Measurements from ENCODE around the gene SPAG8. TPM values are rescaled to one million over a fixed set of nuclear protein-coding genes. Genes with fewer than 3 reads are reported as not detected.

Gene SPAG8
- total RNA-seq, 2 donors from 2014 or later = 0.68 to 9.2 TPM

DNA sequence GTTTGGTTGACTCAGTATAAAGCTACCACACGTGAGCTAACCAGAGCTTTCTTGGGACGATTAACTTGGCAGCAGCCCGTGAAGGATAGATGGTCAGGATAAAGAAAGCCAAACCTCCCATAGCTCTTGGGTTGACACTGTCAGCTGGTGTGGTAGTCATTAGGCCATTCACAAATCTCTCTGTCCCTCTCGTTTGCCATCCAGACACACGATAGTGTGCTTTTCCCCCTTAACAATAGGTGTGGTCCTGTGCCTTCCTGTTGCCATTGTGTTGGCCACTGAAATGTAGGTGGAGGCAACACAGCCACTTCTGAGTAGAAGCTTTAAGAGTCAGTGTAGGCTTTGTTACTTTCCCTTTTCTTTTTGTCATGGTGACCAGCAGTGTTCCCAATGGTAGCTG is 46.4 kb upstream of the SPAG8 start:
- intact Hi-C loops (cut with DNase I) = no loop called here
- 61% methylated on average over 5 of the region's 5 CpGs for WGBS
- no peaks in the 10 kb centered on the region for H3K27me3 ChIP-seq (replicated peaks; ENCODE audit: insufficient read depth)
- H3K4me3 ChIP-seq = no peak overlapping the region
- H3K9me3 ChIP-seq = no peaks in the 10 kb centered on the region
- no peak for DNase-seq (ENCODE audit: low spot score)
- TF ChIP-seq, protein P1, sequence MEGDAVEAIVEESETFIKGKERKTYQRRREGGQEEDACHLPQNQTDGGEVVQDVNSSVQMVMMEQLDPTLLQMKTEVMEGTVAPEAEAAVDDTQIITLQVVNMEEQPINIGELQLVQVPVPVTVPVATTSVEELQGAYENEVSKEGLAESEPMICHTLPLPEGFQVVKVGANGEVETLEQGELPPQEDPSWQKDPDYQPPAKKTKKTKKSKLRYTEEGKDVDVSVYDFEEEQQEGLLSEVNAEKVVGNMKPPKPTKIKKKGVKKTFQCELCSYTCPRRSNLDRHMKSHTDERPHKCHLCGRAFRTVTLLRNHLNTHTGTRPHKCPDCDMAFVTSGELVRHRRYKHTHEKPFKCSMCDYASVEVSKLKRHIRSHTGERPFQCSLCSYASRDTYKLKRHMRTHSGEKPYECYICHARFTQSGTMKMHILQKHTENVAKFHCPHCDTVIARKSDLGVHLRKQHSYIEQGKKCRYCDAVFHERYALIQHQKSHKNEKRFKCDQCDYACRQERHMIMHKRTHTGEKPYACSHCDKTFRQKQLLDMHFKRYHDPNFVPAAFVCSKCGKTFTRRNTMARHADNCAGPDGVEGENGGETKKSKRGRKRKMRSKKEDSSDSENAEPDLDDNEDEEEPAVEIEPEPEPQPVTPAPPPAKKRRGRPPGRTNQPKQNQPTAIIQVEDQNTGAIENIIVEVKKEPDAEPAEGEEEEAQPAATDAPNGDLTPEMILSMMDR (IDR thresholded peaks at IDR 0.05) = no peak
- TF ChIP-seq POLR2AphosphoS5 (IDR thresholded peaks at IDR 0.05) = no peak
- H3K27ac ChIP-seq = no peak overlapping the region
- H3K4me1 ChIP-seq (replicated peaks) = no peaks in the 10 kb centered on the region
- H3K36me3 ChIP-seq = no peaks in the 10 kb centered on the region

DNA sequence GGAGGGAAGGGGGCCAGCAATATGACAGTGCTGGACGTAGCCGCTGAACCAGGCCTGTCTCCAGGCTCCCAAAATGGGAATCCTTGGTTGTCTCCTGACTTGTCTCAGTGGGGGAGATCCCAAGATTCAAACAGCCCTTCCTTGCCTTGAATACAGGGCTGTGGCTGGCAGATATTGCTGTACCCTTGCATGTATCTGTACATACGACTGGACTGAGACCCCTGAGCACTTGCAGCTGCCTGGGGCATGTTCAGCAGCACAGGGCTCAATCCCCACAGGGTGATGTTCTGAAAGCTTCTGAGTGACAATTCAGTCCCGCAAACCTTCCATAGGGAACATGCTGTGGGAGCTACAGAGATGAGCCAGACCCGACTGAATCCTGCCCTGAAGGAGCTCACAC is 44.8 kb upstream of the SPAG8 start:
- no peak overlapping the region for H3K27ac ChIP-seq
- H3K36me3 ChIP-seq = no peaks in the 10 kb centered on the region
- no peaks in the 10 kb centered on the region for H3K27me3 ChIP-seq (replicated peaks; ENCODE audit: insufficient read depth)
- WGBS = 81% methylated on average over 5 of the region's 5 CpGs
- intact Hi-C loops (cut with DNase I) = no loop called here
- no peaks in the 10 kb centered on the region for H3K4me1 ChIP-seq (replicated peaks)
- no peaks in the 10 kb centered on the region for H3K9me3 ChIP-seq
- TF ChIP-seq, protein P1 (IDR thresholded peaks at IDR 0.05) = no peak
- TF ChIP-seq POLR2AphosphoS5 (IDR thresholded peaks at IDR 0.05) (no peak), POLR2A (IDR thresholded peaks at IDR 0.05) (no peak)
- H3K4me3 ChIP-seq = no peak overlapping the region
- peak; percentile 1 for DNase-seq (ENCODE audit: low spot score)

DNA sequence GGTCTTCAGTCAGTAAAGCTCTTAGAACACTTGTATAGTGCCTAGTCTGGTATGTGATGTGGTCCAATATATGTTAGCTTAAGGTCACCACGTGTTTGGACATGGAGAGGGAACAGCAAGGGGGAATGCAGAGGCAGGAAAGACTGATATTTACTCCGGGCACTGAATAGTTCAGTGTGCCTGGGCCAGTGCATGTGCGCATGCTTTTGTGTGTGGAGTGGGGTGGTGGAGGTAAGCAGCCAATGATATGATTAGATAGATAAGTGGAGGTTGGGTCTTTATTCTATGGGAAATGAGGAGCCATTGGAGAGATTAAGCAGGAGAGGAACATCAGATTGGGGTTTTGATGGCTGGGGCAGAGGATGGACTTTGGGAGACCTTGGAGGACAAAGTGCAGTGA is 44.1 kb upstream of the SPAG8 start:
- no peak for DNase-seq (ENCODE audit: low spot score)
- intact Hi-C loops (cut with DNase I) = no loop called here
- Histone ChIP-seq H3K27ac (no peak overlapping the region), H3K27me3 (replicated peaks; ENCODE audit: insufficient read depth) (no peaks in the 10 kb centered on the region), H3K9me3 (no peaks in the 10 kb centered on the region), H3K36me3 (no peaks in the 10 kb centered on the region), H3K4me3 (no peak overlapping the region), H3K4me1 (replicated peaks) (no peaks in the 10 kb centered on the region)
- TF ChIP-seq POLR2A (IDR thresholded peaks at IDR 0.05) = no peak
- no peak for TF ChIP-seq POLR2AphosphoS5 (IDR thresholded peaks at IDR 0.05)
- TF ChIP-seq, protein P1 (IDR thresholded peaks at IDR 0.05) = no peak
- 74% methylated on average over 3 of the region's 3 CpGs for WGBS

DNA sequence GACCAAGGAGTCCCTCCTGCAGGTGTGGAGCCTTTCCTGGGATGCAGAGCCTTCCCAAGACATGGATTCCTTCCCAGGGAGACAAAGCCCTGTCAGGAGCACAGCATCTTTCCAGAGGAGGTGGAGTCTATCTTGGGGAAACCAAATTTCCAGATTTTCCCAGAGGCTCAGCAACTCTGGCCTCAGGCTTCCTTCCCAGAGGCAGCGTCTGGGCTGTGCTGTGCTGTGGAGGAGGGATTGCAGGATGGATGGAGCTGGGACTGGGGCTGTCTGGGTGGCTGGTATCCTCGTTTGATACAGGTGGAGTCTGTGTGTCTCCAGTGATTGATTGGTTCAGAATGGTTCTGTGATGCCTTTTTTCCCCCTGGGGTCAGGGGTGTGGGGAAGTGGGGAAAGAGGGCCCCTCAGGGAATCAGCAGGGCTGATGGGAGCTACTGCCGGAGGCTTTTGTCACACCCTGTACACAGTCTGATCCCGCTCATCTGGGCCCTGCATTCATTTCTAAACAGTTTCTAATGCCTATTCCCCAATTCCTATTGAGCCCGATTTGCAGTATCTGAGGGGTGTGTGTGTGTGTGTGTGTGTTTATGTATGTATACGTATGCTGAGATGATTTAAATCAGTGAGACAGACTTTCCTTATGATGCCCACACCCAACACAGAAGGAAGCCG is 42.2 kb upstream of the SPAG8 start:
- Histone ChIP-seq H3K4me1 (replicated peaks) (no peaks in the 10 kb centered on the region), H3K9me3 (no peaks in the 10 kb centered on the region), H3K27me3 (replicated peaks; ENCODE audit: insufficient read depth) (no peaks in the 10 kb centered on the region), H3K27ac (no peak overlapping the region), H3K36me3 (no peaks in the 10 kb centered on the region), H3K4me3 (no peak overlapping the region)
- TF ChIP-seq POLR2A (IDR thresholded peaks at IDR 0.05) (no peak), POLR2AphosphoS5 (IDR thresholded peaks at IDR 0.05) (no peak)
- 83% methylated on average over 7 of the region's 7 CpGs for WGBS
- intact Hi-C loops (cut with DNase I) = no loop called here
- DNase-seq (ENCODE audit: low spot score) = no peak

DNA sequence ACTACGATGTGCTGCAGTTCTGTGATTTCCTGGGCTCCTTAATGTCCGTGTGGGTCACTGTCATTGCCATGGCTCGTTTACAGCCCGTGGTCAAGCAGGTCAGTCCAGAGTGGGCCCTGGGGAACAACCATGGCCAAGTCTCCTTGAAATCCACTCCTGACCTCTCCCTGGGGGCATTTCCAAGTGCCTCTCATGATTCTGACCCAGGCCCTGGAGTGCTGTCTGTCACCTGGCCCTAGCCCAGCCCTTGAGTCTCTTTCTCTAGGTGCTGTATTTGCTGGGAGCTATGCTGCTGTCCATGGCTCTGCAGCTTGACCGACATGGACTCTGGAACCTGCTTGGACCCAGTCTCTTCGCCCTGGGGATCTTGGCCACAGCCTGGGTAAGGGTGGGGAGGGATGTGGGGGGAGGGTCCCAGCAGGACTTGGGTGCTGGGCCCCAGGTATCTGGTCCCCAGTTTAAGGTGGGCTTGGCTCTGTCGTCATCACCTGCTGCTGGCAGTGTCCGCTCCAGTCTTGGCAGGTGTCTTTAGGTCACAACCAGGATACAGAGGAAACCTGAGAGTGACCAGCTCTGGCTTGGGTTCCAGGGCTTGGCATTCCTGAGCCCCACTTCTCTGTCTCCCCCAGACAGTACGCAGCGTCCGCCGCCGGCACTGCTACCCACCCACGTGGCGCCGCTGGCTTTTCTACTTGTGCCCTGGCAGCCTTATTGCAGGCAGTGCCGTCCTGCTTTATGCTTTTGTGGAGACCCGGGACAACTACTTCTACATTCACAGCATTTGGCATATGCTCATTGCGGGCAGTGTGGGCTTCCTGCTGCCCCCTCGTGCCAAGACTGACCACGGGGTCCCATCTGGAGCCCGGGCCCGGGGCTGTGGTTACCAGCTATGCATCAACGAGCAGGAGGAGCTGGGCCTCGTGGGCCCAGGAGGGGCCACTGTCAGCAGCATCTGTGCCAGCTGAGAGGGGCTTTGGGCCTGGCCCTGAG is 41.1 kb upstream of the SPAG8 start:
- H3K9me3 ChIP-seq = no peaks in the 10 kb centered on the region
- no peak for DNase-seq (ENCODE audit: low spot score)
- intact Hi-C loops (cut with DNase I) = no loop called here
- H3K4me1 ChIP-seq (replicated peaks) = no peaks in the 10 kb centered on the region
- H3K4me3 ChIP-seq = no peak overlapping the region
- TF ChIP-seq, protein P1 (IDR thresholded peaks at IDR 0.05) = no peak
- TF ChIP-seq POLR2AphosphoS5 (IDR thresholded peaks at IDR 0.05) = no peak
- no peak for TF ChIP-seq POLR2A (IDR thresholded peaks at IDR 0.05)
- H3K36me3 ChIP-seq = no peaks in the 10 kb centered on the region
- 88% methylated on average over 25 of the region's 25 CpGs for WGBS
- H3K27me3 ChIP-seq (replicated peaks; ENCODE audit: insufficient read depth) = no peaks in the 10 kb centered on the region
- no peak overlapping the region for H3K27ac ChIP-seq

Data from prostate gland (tissue), 2 donors.